ENCODE measurements around the gene LHFPL2. TPM values are rescaled to one million over a fixed set of nuclear protein-coding genes. Genes with fewer than 3 reads are reported as not detected.

The LHFPL2 gene
- total RNA-seq, 1 experiment from 2014 or later, result 17.9 TPM

DNA sequence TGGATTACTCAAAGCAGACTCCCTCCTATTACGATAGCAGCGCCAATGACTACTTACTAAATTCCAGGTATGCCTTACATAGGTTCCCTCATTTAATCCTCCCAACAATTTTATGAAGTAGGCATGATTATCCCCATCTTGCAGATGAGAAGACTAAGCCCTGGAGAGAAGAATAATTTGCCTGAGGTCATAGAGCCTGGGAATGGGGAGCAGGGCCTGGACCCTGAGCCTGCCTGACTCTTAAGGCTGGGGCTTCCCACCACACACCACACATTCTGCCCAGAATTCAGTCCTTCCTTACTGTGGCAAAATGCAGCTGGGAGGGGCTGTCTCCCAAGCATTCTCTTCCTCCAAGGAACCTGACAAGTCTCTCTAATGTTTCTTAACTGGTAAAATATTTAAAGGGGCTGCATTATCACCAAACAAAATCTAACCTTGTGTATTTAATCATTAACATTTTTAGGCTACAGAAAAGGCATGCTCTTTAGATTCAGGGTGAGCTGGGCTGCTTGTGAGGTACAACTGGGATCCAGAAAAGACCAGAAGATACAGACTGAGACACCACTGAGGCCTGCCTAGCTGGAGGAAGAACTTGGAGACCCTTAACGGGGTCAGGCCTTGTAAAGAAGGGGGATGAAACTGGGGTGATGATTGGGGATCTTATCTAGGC, 26.1 kb downstream of the LHFPL2 start:
- no TSS peak for BruUV-seq (replicated peaks)
- no peaks in the 10 kb centered on the region for H3K27me3 ChIP-seq (ENCODE audit: insufficient read depth, low read length)
- H3K36me3 ChIP-seq (ENCODE audit: control insufficient read depth in 1 of 2, insufficient read depth in 2 of 2, low read length in 2 of 2), result peaks cover 0 to 4% of the 10 kb centered on the region in 2 experiments; a peak in 2 of 4 replicates
- RAD21 ChIA-PET (ENCODE audit: low non-redundant PET in 1 of 2, low total read pairs in 2 of 2, uncharacterized antibody in 2 of 2, unreplicated experiment in 2 of 2), result no interaction called here
- no peaks in the 10 kb centered on the region for H3K9me2 ChIP-seq (ENCODE audit: insufficient read depth)
- TF ChIP-seq EZH2 (IDR thresholded peaks at IDR 0.05), result no peak
- no peak for TF ChIP-seq CEBPB (IDR thresholded peaks at IDR 0.05; ENCODE audit: low read depth)
- TF ChIP-seq, protein P1, sequence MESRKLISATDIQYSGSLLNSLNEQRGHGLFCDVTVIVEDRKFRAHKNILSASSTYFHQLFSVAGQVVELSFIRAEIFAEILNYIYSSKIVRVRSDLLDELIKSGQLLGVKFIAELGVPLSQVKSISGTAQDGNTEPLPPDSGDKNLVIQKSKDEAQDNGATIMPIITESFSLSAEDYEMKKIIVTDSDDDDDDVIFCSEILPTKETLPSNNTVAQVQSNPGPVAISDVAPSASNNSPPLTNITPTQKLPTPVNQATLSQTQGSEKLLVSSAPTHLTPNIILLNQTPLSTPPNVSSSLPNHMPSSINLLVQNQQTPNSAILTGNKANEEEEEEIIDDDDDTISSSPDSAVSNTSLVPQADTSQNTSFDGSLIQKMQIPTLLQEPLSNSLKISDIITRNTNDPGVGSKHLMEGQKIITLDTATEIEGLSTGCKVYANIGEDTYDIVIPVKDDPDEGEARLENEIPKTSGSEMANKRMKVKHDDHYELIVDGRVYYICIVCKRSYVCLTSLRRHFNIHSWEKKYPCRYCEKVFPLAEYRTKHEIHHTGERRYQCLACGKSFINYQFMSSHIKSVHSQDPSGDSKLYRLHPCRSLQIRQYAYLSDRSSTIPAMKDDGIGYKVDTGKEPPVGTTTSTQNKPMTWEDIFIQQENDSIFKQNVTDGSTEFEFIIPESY (IDR thresholded peaks at IDR 0.05; ENCODE audit: extremely low read depth, insufficient replicate concordance, low read length), result no peak
- TF ChIP-seq EGR1 (IDR thresholded peaks at IDR 0.05; ENCODE audit: low read depth), result no peak
- TF ChIP-seq, protein P2, sequence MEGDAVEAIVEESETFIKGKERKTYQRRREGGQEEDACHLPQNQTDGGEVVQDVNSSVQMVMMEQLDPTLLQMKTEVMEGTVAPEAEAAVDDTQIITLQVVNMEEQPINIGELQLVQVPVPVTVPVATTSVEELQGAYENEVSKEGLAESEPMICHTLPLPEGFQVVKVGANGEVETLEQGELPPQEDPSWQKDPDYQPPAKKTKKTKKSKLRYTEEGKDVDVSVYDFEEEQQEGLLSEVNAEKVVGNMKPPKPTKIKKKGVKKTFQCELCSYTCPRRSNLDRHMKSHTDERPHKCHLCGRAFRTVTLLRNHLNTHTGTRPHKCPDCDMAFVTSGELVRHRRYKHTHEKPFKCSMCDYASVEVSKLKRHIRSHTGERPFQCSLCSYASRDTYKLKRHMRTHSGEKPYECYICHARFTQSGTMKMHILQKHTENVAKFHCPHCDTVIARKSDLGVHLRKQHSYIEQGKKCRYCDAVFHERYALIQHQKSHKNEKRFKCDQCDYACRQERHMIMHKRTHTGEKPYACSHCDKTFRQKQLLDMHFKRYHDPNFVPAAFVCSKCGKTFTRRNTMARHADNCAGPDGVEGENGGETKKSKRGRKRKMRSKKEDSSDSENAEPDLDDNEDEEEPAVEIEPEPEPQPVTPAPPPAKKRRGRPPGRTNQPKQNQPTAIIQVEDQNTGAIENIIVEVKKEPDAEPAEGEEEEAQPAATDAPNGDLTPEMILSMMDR (IDR thresholded peaks at IDR 0.05 in 2 of 3, conservative IDR thresholded peaks at IDR 0.05 in 1 of 3; ENCODE audit: borderline replicate concordance in 1 of 3, insufficient read depth in 1 of 3, low read depth in 2 of 3, low read length in 2 of 3), result no peak
- no peak for TF ChIP-seq EZH2phosphoT487 (IDR thresholded peaks at IDR 0.05; ENCODE audit: borderline replicate concordance)
- no peak for TF ChIP-seq SP1 (IDR thresholded peaks at IDR 0.05; ENCODE audit: low read depth)
- TF ChIP-seq ZFX (IDR thresholded peaks at IDR 0.05), result no peak
- no peak for TF ChIP-seq POLR2AphosphoS5 (IDR thresholded peaks at IDR 0.05; ENCODE audit: low read depth, low read length)
- no peak for TF ChIP-seq RAD21 (IDR thresholded peaks at IDR 0.05; ENCODE audit: low read depth)
- H2AFZ ChIP-seq (ENCODE audit: low read depth, low read length, poor library complexity, severe bottlenecking), result no peak overlapping the region
- H3K9me3 ChIP-seq (ENCODE audit: control insufficient read depth in 1 of 2, insufficient read depth in 1 of 2, low read depth in 1 of 2, low read length in 2 of 2), result no peaks in the 10 kb centered on the region
- intact Hi-C loops (cut with micrococcal nuclease), result no loop called here
- no peaks in the 10 kb centered on the region for H3K4me1 ChIP-seq (ENCODE audit: control insufficient read depth in 1 of 2, insufficient read depth in 2 of 2, low read length in 2 of 2)
- CTCF ChIA-PET, result no interaction called here
- no peaks in the 10 kb centered on the region for H4K20me1 ChIP-seq (ENCODE audit: insufficient read depth)
- H3K4me3 ChIP-seq (replicated peaks in 1 of 2; ENCODE audit: low read depth in 1 of 2, low read length in 2 of 2), result no peak overlapping the region
- no peak overlapping the region for H3K27ac ChIP-seq (ENCODE audit: low read depth, low read length)
- no peak overlapping the region for H3K9ac ChIP-seq (ENCODE audit: low read length)
- ATAC-seq, result no peak
- H3K4me2 ChIP-seq (ENCODE audit: low read length), result no peak overlapping the region
- POLR2A ChIA-PET, result no interaction called here
- H3K79me2 ChIP-seq (ENCODE audit: insufficient read depth, low read length), result no peaks in the 10 kb centered on the region; the same call in 1 of the 2 replicates
- no peak for DNase-seq (ENCODE audit: low read depth, low spot score)
